Activated B cell treated with CpG ODN at 0.5 μM for 24 hours (primary cell): ENCODE data around the gene SLC30A1. TPM values are rescaled to one million over a fixed set of nuclear protein-coding genes. Genes with fewer than 3 reads are reported as not detected.

Experiments used
- ATAC-seq: fragments of 200-7000 bp; cut with Tn5 transposase; one replicate; pipeline ENCODE4 v1.10.0; 2021; ENCODE audit warnings: low read depth, mild to moderate bottlenecking, moderate library complexity
- CTCF ChIA-PET: fragments of 350-600 bp; sonication (Branson Sonifier 250); formaldehyde crosslinking; loops from one replicate; lab custom pipeline; 2021; ENCODE audit warnings: antibody characterized with exemption; lab: Charles Lee
- POLR2A ChIA-PET: fragments of 350-600 bp; sonication (Branson Sonifier 250); formaldehyde crosslinking; loops from one replicate; lab custom pipeline; 2021; ENCODE audit warnings: antibody characterized with exemption; lab: Charles Lee
- DNase-seq: peaks from one replicate; pipeline ENCODE4 v3.0.0; 2022
- H3K27ac Mint-ChIP-seq: one replicate; pipeline ENCODE4 v1.8.0; 2020; ENCODE audit warnings: mixed read lengths
- H3K27me3 Mint-ChIP-seq: one replicate; pipeline ENCODE4 v1.8.0; 2021; ENCODE audit warnings: mixed read lengths
- H3K36me3 Mint-ChIP-seq: one replicate; pipeline ENCODE4 v1.8.0; 2021; ENCODE audit warnings: low read depth, mixed read lengths
- H3K4me1 Mint-ChIP-seq: one replicate; pipeline ENCODE4 v1.8.0; 2021; ENCODE audit warnings: mixed read lengths
- H3K4me3 Mint-ChIP-seq: one replicate; pipeline ENCODE4 v1.8.0; 2020; ENCODE audit warnings: mild to moderate bottlenecking, mixed read lengths
- H3K9me3 Mint-ChIP-seq: one replicate; pipeline ENCODE4 v1.8.0; 2020; ENCODE audit warnings: mixed read lengths
- intact Hi-C: fragments of 100-400 bp; cut with micrococcal nuclease; formaldehyde crosslinking; loops from one replicate; pipeline ENCODE4 v1.15.1; 2024
- total RNA-seq: library from RNA; stranded (reverse); gene quantifications from 2 replicates; pipeline ENCODE4 v1.2.3, GENCODE V29; 2022
- TF ChIP-seq, protein P1 (sequence below): fragments of 200-600 bp; IDR thresholded peaks from one replicate; pipeline ENCODE4 v1.8.0; 2022; ENCODE audit warnings: antibody characterized with exemption, mild to moderate bottlenecking

SLC30A1 gene
- total RNA-seq, 1 donor from 2014 or later: 15.6 TPM

- Mint-ChIP-seq H3K27ac (no peak overlapping the region), H3K9me3 (peaks cover 5% of the 10 kb centered on the region), H3K36me3 (no peaks in the 10 kb centered on the region), H3K27me3 (peaks cover 3% of the 10 kb centered on the region), H3K4me3 (no peak overlapping the region), H3K4me1 (no peaks in the 10 kb centered on the region)
- no peak for DNase-seq
- ChIA-PET CTCF (no interaction called here), POLR2A (no interaction called here)
- ATAC-seq: no peak
- TF ChIP-seq, protein P1, sequence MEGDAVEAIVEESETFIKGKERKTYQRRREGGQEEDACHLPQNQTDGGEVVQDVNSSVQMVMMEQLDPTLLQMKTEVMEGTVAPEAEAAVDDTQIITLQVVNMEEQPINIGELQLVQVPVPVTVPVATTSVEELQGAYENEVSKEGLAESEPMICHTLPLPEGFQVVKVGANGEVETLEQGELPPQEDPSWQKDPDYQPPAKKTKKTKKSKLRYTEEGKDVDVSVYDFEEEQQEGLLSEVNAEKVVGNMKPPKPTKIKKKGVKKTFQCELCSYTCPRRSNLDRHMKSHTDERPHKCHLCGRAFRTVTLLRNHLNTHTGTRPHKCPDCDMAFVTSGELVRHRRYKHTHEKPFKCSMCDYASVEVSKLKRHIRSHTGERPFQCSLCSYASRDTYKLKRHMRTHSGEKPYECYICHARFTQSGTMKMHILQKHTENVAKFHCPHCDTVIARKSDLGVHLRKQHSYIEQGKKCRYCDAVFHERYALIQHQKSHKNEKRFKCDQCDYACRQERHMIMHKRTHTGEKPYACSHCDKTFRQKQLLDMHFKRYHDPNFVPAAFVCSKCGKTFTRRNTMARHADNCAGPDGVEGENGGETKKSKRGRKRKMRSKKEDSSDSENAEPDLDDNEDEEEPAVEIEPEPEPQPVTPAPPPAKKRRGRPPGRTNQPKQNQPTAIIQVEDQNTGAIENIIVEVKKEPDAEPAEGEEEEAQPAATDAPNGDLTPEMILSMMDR: no peak
- intact Hi-C loops: no loop called here
These were observed 20.3 kb upstream of the SLC30A1 start for GRCh38 chr1:211599250-211599649.

- no peaks in the 10 kb centered on the region for H3K4me1 Mint-ChIP-seq
- intact Hi-C loops: no loop called here
- H3K4me3 Mint-ChIP-seq: no peak overlapping the region
- CTCF ChIA-PET: no interaction called here
- DNase-seq: no peak
- H3K27ac Mint-ChIP-seq: no peak overlapping the region
- POLR2A ChIA-PET: no interaction called here
- ATAC-seq: no peak
- H3K36me3 Mint-ChIP-seq: no peaks in the 10 kb centered on the region
- H3K9me3 Mint-ChIP-seq: peaks cover 5% of the 10 kb centered on the region
- TF ChIP-seq, protein P1: no peak
- H3K27me3 Mint-ChIP-seq: peaks cover 3% of the 10 kb centered on the region
These were observed 19.6 kb upstream of the SLC30A1 start for GRCh38 chr1:211598514-211598913.

DNA sequence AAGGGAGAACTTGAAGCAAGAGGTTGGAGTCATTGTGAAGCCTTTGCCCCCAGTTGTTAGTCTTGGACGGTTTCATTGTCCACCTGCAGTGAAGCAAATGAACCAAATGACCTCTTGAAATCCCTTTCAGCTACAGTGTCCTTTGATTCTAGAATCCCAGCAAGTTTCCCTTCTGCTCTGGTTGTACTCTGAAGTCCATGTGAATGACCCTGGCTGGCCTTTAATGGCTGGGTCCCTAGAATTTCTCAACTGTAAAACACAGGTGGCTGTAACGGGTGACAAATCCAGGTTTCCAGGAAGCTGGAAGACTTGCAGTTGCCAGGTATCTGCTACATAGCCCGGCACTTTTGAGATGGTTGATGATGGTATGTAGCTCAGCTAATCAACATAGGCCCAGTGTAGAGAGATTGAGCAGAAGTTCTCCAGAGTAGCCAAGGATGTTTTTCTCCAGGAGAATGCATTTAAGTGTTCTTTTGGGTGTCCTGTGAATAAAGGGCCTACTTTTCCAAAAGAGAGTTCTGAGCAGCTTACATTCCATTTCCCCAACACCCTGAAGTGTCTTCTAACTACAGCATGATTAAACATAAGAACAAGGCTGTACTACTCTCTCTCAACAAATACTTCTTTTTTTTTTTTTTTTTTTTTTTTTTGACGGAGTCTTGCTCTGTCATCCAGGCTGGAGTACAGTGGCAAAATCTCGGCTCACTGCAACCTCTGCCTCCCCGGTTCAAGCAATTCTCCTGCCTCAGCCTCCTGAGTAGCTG, 17.6 kb upstream of the SLC30A1 start:
- POLR2A ChIA-PET: no interaction called here
- Mint-ChIP-seq H3K4me3 (no peak overlapping the region), H3K27ac (no peak overlapping the region), H3K9me3 (peaks cover 5% of the 10 kb centered on the region), H3K27me3 (peaks cover 5% of the 10 kb centered on the region), H3K36me3 (no peaks in the 10 kb centered on the region), H3K4me1 (no peaks in the 10 kb centered on the region)
- ATAC-seq: no peak
- TF ChIP-seq, protein P1: no peak
- intact Hi-C loops: no loop called here
- no peak for DNase-seq
- CTCF ChIA-PET: no interaction called here

- Mint-ChIP-seq H3K4me3 (no peak overlapping the region), H3K9me3 (peaks cover 5% of the 10 kb centered on the region), H3K36me3 (no peaks in the 10 kb centered on the region), H3K27me3 (peaks cover 5% of the 10 kb centered on the region), H3K4me1 (peaks cover under 1% of the 10 kb centered on the region), H3K27ac (no peak overlapping the region)
- ChIA-PET CTCF (no interaction called here), POLR2A (no interaction called here)
- no peak for DNase-seq
- intact Hi-C loops: no loop called here
- ATAC-seq: no peak
- TF ChIP-seq, protein P1: no peak
These were observed 16.5 kb upstream of the SLC30A1 start for GRCh38 chr1:211595419-211595818.

DNA sequence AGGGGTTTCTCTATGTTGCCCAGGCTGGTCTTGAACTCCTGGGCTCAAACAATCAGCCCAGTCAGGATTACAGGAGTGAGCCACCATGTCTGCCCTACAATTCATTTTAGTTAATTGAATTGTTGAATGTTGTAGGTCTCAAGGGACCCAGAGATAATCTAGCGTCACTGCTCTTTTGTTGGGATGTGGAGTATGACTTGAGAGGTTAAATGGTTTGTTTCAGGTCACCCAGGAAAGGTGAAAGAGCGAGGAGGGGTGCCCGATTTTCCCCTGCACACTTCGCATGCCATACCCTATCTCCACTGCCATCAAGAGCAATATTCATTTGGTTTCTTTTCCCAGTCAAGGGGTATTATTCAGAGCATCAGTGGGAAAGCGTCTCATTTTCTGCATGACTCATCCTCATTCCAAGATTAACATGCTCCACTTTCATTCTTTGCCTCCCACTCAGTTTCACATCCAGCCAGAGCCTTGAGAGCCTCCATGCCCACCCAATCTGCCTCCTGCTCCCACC, 13.1 kb upstream of the SLC30A1 start:
- CTCF ChIA-PET: no interaction called here
- Mint-ChIP-seq H3K4me3 (no peak overlapping the region), H3K4me1 (peaks cover 9% of the 10 kb centered on the region), H3K9me3 (no peaks in the 10 kb centered on the region), H3K27ac (no peak overlapping the region), H3K27me3 (peaks cover 5% of the 10 kb centered on the region), H3K36me3 (no peaks in the 10 kb centered on the region)
- TF ChIP-seq, protein P1: no peak
- intact Hi-C loops: no loop called here
- POLR2A ChIA-PET: no interaction called here
- DNase-seq: no peak
- ATAC-seq: no peak
